ENCODE data around the gene BSDC1. TPM values are rescaled to one million over a fixed set of nuclear protein-coding genes. Genes with fewer than 3 reads are reported as not detected.

The BSDC1 gene
- total RNA-seq, 4 donors from 2014 or later, result 49.4 to 92.1 (median 71.9) TPM

DNA sequence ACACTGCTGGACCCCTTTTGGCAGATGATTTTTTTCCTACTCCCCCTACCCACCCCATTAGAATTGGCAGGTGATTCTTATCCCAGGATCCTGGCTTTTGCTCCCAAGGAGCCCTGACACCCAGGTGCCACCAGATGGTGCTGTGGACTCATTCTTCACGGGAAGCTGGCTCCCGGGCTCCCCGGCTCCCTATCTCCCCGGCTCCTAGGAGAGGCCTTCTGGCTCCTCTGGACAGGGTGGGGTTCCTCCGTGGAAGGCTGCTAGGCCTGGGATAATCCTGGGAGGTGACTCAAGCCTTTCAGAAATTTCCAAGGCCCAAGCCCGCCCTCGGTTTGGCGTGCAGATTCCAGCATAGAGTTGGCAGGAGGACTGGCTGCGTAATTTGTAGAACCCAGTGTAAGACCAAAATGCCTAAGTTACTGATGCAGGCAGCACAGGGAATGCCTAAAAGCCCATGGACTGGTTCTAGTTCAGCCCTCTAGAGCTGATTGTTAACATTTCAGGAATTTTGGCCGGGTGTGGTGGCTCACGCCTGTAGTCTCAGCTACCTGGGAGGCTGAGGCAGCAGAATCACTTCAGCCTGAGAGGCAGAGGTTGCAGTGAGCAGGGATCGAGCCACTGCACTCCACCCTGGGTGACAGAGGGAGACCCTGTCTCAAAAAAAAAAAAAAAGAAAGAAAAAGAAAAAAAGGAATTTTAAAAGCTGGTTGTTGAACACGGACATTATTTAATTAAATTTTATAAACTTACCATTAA lies 6.8 kb upstream of the BSDC1 start:
- TF ChIP-seq, protein P1, sequence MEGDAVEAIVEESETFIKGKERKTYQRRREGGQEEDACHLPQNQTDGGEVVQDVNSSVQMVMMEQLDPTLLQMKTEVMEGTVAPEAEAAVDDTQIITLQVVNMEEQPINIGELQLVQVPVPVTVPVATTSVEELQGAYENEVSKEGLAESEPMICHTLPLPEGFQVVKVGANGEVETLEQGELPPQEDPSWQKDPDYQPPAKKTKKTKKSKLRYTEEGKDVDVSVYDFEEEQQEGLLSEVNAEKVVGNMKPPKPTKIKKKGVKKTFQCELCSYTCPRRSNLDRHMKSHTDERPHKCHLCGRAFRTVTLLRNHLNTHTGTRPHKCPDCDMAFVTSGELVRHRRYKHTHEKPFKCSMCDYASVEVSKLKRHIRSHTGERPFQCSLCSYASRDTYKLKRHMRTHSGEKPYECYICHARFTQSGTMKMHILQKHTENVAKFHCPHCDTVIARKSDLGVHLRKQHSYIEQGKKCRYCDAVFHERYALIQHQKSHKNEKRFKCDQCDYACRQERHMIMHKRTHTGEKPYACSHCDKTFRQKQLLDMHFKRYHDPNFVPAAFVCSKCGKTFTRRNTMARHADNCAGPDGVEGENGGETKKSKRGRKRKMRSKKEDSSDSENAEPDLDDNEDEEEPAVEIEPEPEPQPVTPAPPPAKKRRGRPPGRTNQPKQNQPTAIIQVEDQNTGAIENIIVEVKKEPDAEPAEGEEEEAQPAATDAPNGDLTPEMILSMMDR (IDR thresholded peaks at IDR 0.05; ENCODE audit: low read depth), result no peak

DNA sequence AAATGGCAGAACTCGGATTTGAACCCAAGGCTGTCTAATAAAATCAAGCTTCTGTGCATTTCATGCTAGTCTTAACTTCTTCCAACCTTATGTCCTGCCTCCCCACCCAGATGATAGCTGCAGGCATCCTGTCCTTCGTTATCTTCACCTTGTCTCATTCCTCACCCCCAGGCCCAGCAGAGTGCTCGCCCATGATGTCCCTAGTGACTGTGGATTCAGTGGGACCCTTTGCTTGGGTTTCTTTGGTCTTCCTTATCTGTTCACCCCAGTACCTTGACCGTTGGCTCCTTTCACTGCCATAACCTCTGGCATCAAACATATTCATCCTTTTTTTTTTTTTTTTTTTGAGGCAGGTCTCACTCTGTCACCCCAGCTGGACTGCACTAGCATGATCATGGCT lies 5.6 kb upstream of the BSDC1 start:
- TF ChIP-seq, protein P1 (IDR thresholded peaks at IDR 0.05; ENCODE audit: low read depth), result no peak

DNA sequence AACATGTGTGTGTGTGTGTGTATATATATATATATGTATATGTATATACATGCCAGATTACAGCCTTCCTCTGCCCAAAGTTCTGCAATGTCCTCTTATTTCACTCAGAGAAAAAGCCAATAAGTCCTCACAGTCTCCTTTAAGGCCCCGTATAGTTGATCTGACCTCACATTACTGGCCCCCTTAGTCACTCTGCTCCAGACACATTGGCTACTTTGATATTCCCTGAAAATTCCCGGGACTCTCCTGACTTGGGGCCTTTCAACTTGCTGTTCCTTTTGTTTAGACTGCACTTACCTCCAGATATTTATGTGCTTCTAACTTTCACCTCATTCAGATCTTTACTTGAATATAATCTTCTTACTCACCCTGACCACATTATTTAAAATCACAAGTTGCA lies 4.2 kb upstream of the BSDC1 start:
- TF ChIP-seq, protein P1 (IDR thresholded peaks at IDR 0.05; ENCODE audit: low read depth), result no peak

DNA sequence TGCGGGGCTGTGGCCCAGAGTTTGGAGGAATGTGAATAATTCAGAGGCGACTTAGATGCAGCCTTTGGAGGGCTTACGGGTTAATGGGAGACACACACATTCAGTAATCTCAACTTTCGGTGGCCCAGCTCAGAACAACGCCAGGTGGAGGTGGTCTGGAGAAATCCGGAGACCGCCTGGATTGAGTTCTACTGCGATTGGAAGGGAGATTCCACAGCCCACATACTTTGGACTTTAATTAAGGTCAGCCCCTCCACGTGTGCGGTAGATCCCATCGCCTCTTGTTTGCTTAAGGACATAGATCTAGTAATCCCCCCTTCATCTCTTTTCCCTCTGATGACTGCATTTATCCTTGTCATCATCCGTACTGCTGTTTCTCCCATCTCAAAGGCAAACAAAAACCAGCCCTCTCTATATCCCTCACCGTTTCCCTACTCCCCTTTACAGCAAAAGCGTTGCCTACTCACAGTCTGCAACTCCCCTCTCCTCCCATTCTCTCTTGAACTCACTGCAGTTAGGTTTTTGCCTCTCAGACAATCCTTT lies 720 bp upstream of the BSDC1 start:
- TF ChIP-seq, protein P1 (IDR thresholded peaks at IDR 0.05; ENCODE audit: low read depth), result no peak

DNA sequence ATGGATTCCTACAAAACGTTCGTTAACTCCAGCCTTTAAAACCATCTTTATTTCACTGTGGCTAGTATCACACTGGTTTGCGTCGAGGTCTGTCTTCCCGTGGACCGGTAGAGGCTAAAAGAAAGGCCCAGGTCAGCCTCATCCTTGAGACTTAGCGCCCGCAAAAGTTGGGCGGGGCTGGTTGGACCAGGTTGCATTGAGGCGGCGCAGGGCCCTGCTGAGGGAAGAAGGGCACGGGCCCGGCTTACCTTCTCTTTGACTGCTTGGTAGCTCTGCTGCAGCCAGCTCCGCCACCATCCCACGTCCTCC lies 455 bp downstream of the BSDC1 start:
- TF ChIP-seq, protein P1 (IDR thresholded peaks at IDR 0.05; ENCODE audit: low read depth), result no peak

DNA sequence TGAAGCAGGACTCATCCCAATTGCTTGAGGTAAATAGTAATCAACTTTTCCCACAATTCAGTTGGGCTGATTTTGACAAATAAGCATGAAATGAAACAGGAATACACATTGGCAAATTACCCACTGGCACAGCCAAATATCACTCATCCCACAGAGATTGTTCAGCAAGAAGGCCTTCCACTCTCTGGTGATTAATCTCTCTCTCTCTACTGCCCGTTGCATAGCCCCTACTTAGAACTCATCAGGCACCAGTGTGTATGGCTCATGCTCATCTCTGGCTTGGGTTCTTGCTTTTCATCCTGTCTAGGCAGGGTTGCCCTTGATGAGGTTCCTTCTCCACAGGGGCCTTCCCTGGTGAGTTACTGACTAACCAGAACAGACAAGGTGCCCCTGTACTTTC lies 1.1 kb downstream of the BSDC1 start:
- TF ChIP-seq, protein P1 (IDR thresholded peaks at IDR 0.05; ENCODE audit: low read depth), result no peak

DNA sequence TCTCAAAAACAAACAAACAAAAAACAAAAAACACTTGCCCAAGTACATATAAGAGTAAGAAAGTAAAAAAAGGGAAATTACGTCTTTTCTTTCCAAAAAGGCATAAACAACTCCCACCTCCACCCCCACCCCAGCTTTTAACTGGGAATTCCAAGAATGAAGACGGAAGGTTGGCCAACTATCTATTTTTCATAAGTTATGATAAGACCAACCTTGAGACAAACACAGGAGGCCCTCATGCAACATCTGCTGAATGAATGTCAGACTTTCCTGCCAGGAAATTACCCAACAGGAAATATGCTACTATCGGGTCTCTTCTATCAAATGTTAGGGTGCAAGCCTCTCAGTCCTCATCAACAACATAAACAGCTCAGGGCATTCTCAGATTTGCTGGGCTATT lies 1.9 kb downstream of the BSDC1 start:
- TF ChIP-seq, protein P1 (IDR thresholded peaks at IDR 0.05; ENCODE audit: low read depth), result no peak
